GM12801 (cell line): Measurements from ENCODE around the gene OBSL1.

Source experiments
- CTCF ChIP-seq: IDR thresholded peaks from one replicate; pipeline ENCODE4 v1.5.1; 2011; ENCODE audit warnings: control low read depth; ENCODE audit not compliant: insufficient read length; ENCODE audit errors: extremely low read depth

The OBSL1 gene

GRCh38 chr2:219562049-219563020 is 9.0 kb downstream of the OBSL1 start:
- no peak for TF ChIP-seq CTCF

DNA sequence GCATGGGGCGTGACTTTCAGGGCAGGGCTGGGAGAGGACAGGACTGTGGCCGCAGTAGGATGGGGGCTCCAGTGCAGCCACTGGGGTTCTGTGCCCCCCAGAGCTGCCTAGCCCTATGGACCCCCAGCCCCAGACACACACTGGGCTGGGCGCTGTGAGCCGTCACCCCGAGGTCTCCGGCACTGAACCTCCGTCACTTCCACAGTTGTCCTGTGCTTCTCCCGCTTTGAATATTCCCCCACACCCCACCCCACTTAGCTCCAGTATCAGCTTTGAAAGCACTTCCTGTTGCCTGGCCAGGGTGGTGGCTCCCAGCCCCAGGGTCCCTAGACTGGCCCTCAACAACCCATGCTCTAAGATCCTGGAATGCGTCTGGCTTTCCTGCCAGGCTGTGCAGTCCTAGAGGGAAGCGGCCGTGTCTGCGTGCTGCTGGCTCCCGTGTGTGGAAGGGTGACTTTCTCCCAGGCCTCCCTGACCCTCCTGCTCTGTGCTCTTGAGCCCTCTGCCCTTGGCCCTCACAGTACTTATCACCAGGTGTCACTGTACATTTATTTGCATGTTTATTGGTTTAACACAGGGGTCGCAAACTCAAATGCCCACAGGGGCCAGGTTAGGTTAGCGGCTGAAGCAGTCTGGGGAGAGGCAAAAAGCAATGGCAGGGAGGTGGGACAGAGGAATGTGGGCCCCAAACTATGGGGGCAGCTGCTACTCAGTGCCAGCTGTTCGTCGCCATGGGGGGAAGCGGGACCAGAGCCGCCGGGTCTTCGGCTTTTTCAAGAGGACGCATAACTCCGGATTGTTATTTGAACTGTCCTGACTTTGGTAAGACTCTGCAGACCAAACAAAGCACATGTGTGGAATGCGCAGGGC is 9.9 kb downstream of the OBSL1 start:
- no peak for TF ChIP-seq CTCF

- no peak for TF ChIP-seq CTCF
These were observed 10.5 kb downstream of the OBSL1 start for GRCh38 chr2:219560893-219561178.

DNA sequence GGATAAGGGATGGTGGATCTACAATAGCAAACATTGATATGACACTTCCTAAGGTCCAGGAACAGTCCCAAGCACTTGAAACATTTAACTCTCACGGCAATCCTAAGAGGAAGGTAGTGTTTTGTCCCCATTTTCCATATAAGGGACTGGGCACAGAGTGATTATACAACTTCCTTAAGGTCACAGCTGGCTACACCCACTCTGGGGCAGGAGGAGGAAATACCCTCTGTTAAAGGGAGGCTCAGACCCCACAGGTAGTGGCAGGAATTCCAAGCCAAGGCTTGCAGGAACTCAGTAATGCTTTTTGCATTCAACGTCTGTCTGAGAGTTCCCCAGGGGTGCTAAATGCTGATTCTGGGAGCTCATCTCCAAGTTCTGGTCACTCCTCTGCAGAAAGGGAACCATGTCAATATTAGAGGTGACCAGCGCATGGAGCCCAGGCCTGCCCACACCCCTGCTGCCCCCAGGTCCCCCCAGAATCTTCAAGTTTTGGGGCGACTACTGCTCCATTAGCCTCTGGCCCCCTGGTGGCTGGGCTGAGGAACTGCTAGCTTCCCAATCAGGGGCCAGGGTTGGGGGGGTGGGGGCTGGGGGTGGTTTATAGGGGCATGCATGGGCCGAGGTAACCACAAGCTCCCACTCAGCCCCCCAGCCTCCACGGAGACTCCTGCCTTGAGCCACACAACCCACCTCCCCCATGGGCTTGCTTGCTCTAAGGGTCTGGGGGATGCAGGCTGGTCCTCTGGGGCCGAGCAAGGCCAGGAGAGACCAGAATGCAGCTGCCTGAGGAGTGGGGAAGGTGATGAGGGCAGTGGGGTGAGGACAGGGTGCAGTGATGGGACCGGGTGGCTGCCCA is 11.1 kb downstream of the OBSL1 start:
- no peak for TF ChIP-seq CTCF

DNA sequence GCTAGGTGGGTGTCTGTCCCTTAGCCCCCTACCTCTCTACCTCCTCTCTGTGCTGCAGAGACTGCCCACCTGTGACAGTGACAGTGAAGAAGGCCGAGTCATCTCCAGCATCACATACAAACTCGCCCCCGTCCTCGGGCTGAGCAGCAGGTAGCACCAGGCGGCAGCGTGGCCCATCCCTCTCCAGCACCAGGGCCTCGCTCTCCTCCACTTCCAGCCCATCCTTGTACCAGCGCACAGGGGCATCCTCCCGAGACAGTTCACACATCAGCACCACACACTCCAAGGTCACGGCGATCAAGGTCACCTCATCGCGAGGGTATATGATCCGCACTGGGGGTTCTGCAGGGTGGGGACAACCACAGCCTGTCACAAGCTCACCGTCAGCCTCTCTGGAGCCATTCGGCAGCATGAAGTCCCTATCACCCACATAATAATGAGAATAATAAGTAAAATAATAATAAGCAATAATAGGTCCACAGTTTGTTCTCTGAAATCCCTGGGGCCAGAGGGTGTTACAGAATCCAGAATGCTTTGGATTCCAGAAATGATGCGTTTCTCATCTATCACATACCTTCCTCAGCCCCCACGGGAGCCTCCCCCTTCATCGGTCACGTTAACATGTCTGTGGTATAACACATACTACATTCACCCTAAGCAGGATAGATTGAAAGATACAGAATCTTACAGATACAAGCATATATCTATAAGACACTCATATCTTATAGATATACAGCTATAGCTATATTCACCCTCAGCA is 12.0 kb downstream of the OBSL1 start:
- TF ChIP-seq CTCF, result no peak

DNA sequence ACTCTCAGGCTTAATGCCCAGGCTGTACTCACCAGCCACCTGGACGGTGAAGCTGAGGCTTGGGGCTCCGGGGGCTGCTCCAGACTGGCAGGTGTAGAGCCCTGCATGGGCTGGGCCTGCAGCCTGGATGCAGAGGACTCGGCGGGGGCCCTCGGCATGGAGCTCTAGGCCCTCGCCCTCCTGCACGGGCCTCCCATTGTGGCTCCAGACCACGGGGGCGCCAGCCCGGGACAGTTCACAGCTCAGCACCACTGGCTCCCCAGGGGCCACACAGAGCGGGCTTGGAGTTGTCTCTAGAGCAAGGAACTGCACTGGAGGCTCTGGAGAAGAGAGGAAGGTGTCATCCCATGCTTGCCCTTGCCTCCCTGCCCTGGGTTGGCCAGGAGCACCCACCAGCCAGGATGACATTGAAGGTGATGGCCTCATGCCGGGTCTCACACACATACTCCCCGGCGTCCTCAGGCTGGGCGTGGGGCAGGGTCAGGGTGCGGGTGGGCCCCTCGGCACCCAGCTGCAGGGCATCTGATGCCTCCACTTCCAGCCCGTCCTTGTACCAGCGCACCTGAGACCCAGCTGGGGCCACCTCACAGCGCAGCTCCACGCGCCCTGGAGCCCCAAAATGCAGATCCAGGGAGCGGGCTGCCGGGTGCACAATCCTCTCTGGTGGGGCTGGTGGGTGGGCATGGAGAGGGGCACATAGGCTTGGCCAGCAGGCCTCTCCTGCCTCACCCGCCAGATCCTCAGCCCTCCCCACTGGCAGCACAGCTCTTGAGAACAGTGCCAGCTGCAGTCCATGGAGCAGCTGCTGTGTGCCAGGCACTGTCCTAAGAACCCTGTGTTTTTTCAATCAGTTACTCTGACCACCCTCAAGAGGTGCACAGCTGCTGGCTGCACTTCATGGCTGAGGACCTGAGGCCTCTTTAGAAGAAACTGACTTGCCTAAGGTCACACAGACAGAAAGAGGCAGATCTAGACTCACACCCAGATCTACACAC is 13.3 kb downstream of the OBSL1 start:
- TF ChIP-seq CTCF, result no peak
